GM12801 (cell line): ENCODE results near the gene WDR59.

ENCODE experiments used
- CTCF ChIP-seq: IDR thresholded peaks from one replicate; pipeline ENCODE4 v1.5.1; 2011; ENCODE audit warnings: control low read depth; ENCODE audit not compliant: insufficient read length; ENCODE audit errors: extremely low read depth

Gene WDR59

DNA sequence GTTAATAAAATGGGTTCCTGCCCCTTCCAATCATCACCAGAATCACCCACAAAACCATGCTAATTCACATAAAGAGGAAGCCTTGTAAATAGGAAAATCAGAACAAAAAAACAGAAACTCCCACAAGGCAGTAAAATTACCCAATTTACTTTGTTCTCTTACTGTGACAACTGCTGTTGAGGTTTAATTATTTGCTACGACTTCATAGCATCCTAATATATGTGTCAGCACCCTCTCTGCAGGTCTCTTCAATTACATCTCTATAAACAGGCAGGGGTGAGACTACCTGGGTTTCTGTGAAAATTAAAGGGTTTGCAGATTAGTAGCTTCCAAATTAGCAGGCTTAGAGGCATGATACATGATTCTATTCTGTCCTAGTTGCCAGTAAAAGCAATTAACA lies 2.7 kb downstream of the WDR59 start:
- no peak for TF ChIP-seq CTCF

GRCh38 chr16:74975591-74975990 lies 9.3 kb downstream of the WDR59 start:
- TF ChIP-seq CTCF: no peak

- no peak for TF ChIP-seq CTCF
Observed at GRCh38 chr16:74973304-74973703, 11.6 kb downstream of the WDR59 start.

DNA sequence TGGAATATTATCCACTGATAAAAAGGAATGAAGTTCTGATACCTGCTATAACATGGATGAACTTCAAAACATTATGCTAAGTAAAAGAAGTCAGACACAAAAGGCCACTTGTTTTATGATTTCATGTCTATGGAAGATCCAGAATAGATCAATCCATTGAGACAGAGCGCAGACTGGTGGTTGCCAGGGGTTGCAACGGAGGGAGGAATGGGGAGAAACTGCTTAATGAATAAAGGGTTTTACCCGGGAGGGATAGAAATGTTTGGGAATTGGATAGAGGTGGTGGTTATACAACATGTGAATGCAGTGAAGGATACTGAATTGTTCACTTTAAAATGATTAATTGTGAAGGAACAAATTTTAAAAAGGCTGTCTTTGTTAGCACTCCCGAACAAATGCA lies 30.2 kb downstream of the WDR59 start:
- TF ChIP-seq CTCF: no peak

DNA sequence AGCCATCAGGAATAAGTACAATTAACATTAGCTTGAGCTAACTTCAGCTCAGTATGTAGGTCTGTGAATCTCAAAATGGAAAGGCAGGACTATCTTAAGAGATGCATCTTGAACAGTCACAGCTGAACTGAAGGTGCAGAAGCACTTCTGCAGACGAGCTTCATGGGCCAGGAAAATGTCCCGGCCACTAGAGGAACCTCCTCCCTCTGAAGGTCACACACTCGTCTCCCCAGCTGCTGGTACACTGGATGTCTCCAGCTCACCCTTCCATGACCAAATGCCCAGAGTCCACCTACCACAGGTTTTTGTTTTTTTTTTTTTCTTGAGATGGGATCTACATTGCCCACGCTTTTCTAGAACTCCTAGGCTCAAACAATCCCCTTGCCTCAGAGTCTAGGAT lies 33.2 kb downstream of the WDR59 start:
- no peak for TF ChIP-seq CTCF

DNA sequence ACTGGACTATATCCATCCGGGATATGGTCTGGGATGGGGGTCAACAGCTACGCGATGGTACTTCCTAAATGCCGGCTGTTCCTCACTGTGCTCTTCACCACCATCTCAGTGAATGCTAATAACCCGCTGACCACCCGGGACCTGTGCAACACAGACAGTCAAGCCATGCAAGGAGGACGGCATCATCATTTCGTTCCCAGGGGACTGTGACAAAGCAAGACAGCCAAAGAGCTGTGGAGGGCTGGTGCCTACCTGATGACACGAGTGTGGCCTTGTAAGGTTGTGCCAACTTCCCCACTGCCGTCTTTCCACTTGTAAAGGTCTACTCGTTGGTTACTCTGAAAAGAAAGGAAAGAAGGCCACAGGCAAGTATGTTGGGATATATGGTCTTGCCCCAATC lies 33.7 kb downstream of the WDR59 start:
- TF ChIP-seq CTCF: no peak

DNA sequence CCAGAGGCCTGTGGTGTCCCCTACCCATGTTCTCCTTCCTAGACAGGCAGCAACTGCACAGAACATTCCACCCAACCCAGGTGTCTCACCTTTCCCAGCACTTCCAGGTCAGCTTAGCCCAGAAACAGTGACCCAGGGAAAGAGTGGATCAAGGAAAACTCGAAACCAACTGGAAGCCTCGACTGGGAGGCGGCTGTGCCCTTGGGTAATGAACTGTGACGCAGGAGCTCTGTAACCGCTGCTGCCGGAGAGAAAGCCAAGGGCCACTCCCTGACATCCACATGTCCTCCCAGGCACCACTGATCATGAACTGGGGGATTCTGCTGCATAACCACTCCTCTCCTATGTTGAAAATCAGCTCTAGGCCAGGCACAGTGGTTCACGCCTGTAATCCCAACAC lies 34.4 kb downstream of the WDR59 start:
- no peak for TF ChIP-seq CTCF

- no peak for TF ChIP-seq CTCF
Observed at GRCh38 chr16:74949309-74949708, 35.6 kb downstream of the WDR59 start.
